HG02571 (cell line): ENCODE measurements around the gene SLC7A4.

ENCODE experiments used
- ATAC-seq: cut with Tn5 transposase; IDR thresholded peaks from one replicate; pipeline ENCODE4 v1.9.1; 2021; ENCODE audit warnings: mild to moderate bottlenecking, moderate library complexity; ENCODE audit not compliant: unreplicated experiment

SLC7A4 gene

GRCh38 chr22:20989323-20990138 lies 42.8 kb downstream of the SLC7A4 start:
- no peak for ATAC-seq

DNA sequence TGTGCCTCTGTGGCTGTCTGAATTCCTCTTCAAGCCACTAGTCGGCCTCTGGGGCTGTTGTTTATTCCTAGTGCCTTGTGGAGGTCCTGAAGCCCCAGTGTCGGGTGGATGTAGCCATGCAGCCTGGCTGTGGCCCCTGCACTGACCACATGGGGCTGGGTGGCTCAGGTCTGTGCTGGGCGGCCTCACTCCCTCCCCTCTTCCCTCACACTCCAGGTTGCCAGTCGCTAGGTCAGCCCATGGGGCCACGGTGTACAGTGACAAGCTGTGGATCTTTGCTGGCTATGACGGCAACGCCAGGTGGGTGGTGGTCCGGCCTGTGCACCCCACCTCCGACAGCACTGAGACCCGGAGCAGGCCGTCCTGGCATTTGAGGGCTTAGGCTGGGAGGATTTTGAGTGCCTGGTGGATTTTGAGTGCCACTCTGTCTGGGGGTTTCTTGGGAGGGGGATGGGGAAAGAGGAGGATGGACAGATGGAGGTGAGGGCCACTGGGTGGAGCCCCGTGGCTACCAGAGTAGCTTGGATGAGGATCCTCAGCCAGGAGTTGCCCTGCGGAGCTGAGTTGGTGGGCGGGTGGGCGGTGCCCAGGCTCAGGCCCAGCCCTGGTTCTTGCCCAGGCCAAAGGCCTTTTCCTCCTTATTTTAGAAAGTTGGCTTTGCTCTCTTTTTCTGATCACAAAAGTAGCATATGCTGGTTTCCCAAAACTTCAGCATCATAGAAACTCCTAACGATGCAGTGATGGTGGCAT lies 43.6 kb downstream of the SLC7A4 start:
- ATAC-seq, result no peak

DNA sequence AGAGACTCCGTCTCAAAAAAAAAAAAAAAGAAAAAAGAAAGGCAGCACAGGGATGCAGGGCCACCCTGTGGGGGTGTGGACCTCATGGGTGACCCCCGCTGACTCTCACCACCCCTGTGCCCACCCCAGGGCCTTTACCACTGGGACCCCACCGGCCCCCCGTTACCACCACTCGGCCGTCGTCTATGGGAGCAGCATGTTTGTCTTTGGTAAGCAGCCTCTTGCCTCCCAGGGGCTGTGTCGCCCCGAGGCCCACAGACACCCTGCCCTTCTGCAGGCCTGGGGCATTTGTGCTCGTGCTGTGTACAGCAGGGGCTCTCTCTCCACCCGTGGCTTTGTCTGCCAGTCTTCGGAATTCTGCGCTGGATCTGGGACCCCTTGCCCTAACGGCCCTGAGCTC lies 45.0 kb downstream of the SLC7A4 start:
- no peak for ATAC-seq

- ATAC-seq, result no peak
Measured at GRCh38 chr22:20986365-20986764, 46.0 kb downstream of the SLC7A4 start.

GRCh38 chr22:20985720-20986119 lies 46.6 kb downstream of the SLC7A4 start:
- no peak for ATAC-seq

DNA sequence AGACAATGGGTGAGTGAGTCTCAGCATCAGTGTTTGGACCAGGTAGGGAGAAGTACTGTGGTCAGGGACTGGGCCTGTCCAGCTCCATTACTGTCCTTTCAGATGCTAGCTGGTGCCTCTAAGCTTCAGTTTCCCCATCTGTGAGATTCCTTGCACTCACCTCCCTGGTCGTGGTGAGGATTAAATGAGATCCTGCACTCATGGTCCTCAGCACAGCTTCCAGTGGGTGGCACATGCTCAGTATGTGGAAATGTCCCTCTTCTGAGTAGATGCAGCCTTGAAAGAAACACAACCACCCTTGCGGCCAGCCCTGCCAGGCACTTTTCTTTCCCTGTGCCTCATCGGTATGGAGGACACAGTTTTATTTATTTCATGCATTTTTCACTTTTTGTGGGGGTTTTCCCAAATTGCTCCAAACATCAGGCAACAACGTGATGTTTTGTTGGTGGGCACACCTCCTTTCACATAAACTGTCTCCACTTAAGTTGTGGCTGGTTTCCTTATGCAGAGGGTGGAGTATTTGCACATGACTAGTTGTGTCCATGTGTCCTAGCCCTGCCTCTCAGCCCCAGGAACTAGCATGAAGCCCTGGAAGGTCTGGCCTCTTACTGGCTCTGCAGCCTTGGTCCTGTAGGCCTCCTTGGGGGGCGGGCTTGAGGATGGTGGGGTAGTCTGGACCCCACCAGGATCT lies 49.1 kb downstream of the SLC7A4 start:
- no peak for ATAC-seq

DNA sequence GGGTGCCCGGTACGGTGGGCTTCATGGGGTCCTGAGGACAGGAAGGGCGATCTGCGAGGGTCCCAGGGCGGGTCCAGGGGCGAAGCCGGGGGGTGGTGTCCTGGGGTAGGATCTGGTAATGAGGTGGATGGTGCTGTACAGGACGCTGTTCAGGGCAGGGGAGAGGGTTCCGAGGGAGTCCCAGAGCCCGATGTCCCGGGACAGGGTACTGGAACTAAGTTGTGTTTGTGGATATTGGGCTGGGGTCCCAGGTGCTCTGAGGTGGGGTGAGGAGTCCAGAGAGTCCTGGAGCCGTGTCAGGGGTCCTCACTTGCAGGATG lies 49.8 kb downstream of the SLC7A4 start:
- ATAC-seq, result peak; percentile 17

- peak; percentile 70 for ATAC-seq
Measured at GRCh38 chr22:20981787-20982562, 50.4 kb downstream of the SLC7A4 start, which contains the start of gene LZTR1. Gene LZTR1, plus strand, starts transcription at chr22:20982297. Its CDS starts 75 bp downstream, at chr22:20982372.

DNA sequence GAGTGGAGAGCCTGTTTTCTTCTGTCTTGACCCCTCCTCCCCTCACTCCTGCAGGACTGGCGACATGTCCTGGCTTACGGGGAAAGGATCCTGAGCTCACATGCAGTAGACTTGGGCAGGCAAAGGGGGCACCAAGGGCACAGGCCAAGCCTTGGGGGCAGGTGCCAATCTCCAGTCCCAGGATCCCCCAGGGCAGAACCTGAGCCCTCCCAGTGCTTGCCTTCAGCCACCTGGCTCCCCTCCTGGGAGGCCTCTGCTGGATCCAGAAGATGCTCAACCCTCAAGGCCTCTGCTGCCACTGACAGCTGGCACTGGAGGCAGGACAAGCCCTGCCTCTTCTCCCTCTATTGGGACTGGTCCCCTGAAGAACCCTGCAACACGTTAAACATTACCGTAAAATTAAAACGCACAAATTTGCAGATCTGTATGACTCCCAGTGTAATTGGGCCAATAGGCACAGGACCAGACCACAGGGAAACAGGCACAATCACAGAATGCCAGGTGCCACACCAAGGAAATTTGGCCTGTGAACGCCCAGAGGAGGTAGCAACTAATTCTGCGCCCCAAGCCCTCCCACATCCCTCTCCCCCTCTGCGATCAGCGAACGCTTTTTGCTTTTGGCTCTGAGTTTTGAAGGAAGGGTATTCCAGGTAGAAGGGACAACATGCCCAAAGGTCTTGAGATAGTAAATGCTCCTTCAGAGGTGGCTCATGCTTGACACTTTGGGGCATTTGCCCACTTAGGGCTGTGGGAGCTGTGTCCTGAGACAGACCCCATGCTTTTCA lies 51.2 kb downstream of the SLC7A4 start:
- no peak for ATAC-seq

- no peak for ATAC-seq
Measured at GRCh38 chr22:20980523-20980922, 51.8 kb downstream of the SLC7A4 start.

DNA sequence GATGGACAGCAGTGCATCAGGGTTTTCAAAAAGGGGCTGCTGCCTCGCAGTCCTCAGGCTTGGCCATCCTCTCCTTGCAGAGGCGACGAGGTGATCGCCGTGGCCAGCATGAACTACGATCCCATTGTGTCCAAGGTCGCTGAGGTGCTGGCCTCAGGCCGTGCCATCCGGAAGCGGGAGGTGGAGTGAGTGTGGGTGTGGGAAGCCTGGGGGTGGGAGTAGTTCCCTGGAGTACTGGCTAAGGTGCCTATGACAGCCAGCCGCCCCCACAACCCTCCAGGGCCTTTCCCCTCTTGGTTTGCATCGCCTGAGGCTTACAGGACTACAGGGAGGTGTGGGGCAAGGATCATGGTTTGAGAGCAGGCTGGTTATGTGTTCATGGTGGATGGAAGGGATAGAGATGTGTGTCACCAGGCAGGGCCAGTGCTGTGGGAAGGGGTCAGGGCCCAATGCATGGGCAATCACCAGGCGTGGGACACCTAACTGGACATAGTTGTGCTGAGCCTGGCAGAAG lies 52.4 kb downstream of the SLC7A4 start:
- no peak for ATAC-seq

- ATAC-seq, result no peak
Measured at GRCh38 chr22:20979243-20979809, 53.0 kb downstream of the SLC7A4 start.
